Keratinocyte (primary cell): ENCODE results near the gene MXD3. TPM values are rescaled to one million over a fixed set of nuclear protein-coding genes. Genes with fewer than 3 reads are reported as not detected.

Experiments used
- DNase-seq: peaks from one replicate; pipeline ENCODE4 v3.0.0-alpha.2; 2011; ENCODE audit warnings: low read depth, missing footprints, low spot score
- FAIRE-seq: peaks from 2 replicates; lab custom pipeline; 2011; peaks lifted over from hg19 to GRCh38; lab: Jason Lieb, UNC
- H2AFZ ChIP-seq: 2 replicates; pipeline ENCODE4 v1.6.0; 2012; ENCODE audit warnings: low read length, control low read depth, inconsistent platforms; ENCODE audit not compliant: control insufficient read depth
- H3K27ac ChIP-seq: 2 replicates; pipeline ENCODE4 v1.5.1; 2011; ENCODE audit warnings: low read length; ENCODE audit not compliant: control insufficient read depth, insufficient read depth
- H3K27me3 ChIP-seq: 3 replicates; pipeline ENCODE4 v1.6.0; 2011; ENCODE audit warnings: low read length; ENCODE audit not compliant: control insufficient read depth, insufficient read depth; ENCODE audit errors: extremely low read depth
- H3K36me3 ChIP-seq, 2 experiments: 2 replicates in 1 of 2; 3 replicates in 1 of 2; pipeline ENCODE4 v1.5.1; 2011; ENCODE audit warnings: low read length in 2 of 2, mild to moderate bottlenecking in 1 of 2; ENCODE audit not compliant: control insufficient read depth in 2 of 2, insufficient read depth in 2 of 2; ENCODE audit errors: extremely low read depth in 1 of 2
- H3K4me1 ChIP-seq: 3 replicates; pipeline ENCODE4 v1.5.1; 2011; ENCODE audit warnings: low read length; ENCODE audit not compliant: control insufficient read depth, insufficient read depth; ENCODE audit errors: extremely low read depth
- H3K4me2 ChIP-seq: 3 replicates; pipeline ENCODE4 v1.6.0; 2011; ENCODE audit warnings: low read depth, low read length; ENCODE audit not compliant: control insufficient read depth, insufficient read depth; ENCODE audit errors: extremely low read depth
- H3K4me3 ChIP-seq, 3 experiments: fragments of 200-600 bp in 1 of 3; sonication (generic) in 1 of 3; 2 replicates in 2 of 3; 3 replicates in 1 of 3; pipeline ENCODE4 v1.5.1; 2011 to 2016; ENCODE audit warnings: low read length in 3 of 3, mild to moderate bottlenecking in 3 of 3, control low read depth in 2 of 3, inconsistent platforms in 1 of 3, low read depth in 1 of 3, mixed read lengths in 1 of 3, mixed run types in 1 of 3, moderate library complexity in 1 of 3; ENCODE audit not compliant: control insufficient read depth in 2 of 3, insufficient read depth in 2 of 3; ENCODE audit errors: extremely low read depth in 1 of 3
- H3K79me2 ChIP-seq: 2 replicates; pipeline ENCODE4 v1.6.0; 2012; ENCODE audit warnings: low read length; ENCODE audit not compliant: control insufficient read depth, insufficient read depth
- H3K9ac ChIP-seq: 3 replicates; pipeline ENCODE4 v1.6.0; 2011; ENCODE audit warnings: low read length; ENCODE audit not compliant: control insufficient read depth, insufficient read depth; ENCODE audit errors: extremely low read depth
- H3K9me1 ChIP-seq: 3 replicates; pipeline ENCODE4 v1.6.0; 2011; ENCODE audit warnings: low read length; ENCODE audit not compliant: control insufficient read depth, insufficient read depth; ENCODE audit errors: extremely low read depth
- H3K9me3 ChIP-seq: 2 replicates; pipeline ENCODE4 v1.5.1; 2012; ENCODE audit warnings: low read depth, low read length; ENCODE audit not compliant: control insufficient read depth
- H4K20me1 ChIP-seq: 3 replicates; pipeline ENCODE4 v1.6.0; 2011; ENCODE audit warnings: low read length; ENCODE audit not compliant: control insufficient read depth, insufficient read depth; ENCODE audit errors: extremely low read depth
- EZH2 ChIP-seq: IDR thresholded peaks from one replicate; pipeline ENCODE4 v1.6.1; 2012; ENCODE audit warnings: inconsistent platforms, mild to moderate bottlenecking, low read length, moderate library complexity
- dilution Hi-C: fragments of 300-500 bp; cut with MboI; formaldehyde crosslinking; loops from one replicate; pipeline ENCODE4 v1.7.0; 2020; ENCODE audit warnings: low sequenced_read_pairs; ENCODE audit not compliant: extremely low pct_ligation_motif_present
- polyA plus RNA-seq, 5 experiments: library from polyadenylated mRNA; depleted of rRNA in 3 of 5; stranded (reverse) in 3 of 5; stranded (forward) in 1 of 5; unstranded in 1 of 5; fragments of >200 nt; gene quantifications; 1 replicate in 1 of 5; 2 replicates in 3 of 5; 3 replicates in 1 of 5; pipeline versions ENCODE4 v1.2.1 to v1.2.3, GENCODE V29; 2011 to 2012; ENCODE audit warnings: missing spikeins in 2 of 5, low read depth in 1 of 5, low replicate concordance in 1 of 5
- TF ChIP-seq, protein P1 (sequence below), 3 experiments: IDR thresholded peaks in 1 of 3; conservative IDR thresholded peaks in 1 of 3; optimal IDR thresholded peaks in 1 of 3; 2 replicates in 2 of 3; 3 replicates in 1 of 3; pipeline versions ENCODE3 to v1.5.1; 2011; ENCODE audit warnings: low read length in 3 of 3, mild to moderate bottlenecking in 3 of 3, moderate library complexity in 2 of 3, control low read depth in 1 of 3, inconsistent platforms in 1 of 3; ENCODE audit not compliant: insufficient read depth in 2 of 3; ENCODE audit errors: extremely low read depth in 1 of 3

MXD3 gene
- polyA plus RNA-seq, 1 donor (not counting 4 experiments of a cell fraction or from before 2014, with no cell fraction given) = 0.97 TPM

DNA sequence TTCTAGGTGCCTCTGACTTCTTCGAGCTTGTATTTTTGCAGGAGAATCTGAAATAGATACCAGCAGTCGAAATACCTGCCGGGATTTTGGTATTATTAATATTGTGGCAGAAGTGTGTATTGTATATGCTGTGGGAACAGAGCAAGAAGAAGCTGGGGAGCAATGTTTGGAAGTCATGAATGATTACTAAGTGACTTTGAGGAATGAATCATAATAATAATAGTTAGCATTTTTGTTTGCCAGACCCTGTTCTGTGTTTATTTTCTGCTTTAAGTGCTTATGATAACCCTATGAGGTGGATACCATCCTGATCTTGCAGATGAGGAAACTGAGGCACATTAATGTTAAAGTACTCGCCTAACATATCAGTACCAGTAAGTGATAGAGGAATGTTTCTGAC is 40.6 kb downstream of the MXD3 start:
- Histone ChIP-seq H3K9ac (no peak overlapping the region), H3K79me2 (no peaks in the 10 kb centered on the region), H3K27ac (no peak overlapping the region), H2AFZ (no peak overlapping the region), H3K4me3 (no peak overlapping the region), H3K27me3 (no peaks in the 10 kb centered on the region), H3K9me1 (no peaks in the 10 kb centered on the region), H4K20me1 (no peaks in the 10 kb centered on the region), H3K9me3 (no peaks in the 10 kb centered on the region), H3K4me2 (peak overlapping the region; percentile 13), H3K36me3 (peaks cover 10 to 26% of the 10 kb centered on the region in 2 experiments), H3K4me1 (peaks cover 23% of the 10 kb centered on the region)
- FAIRE-seq (no peak), DNase-seq (no peak)
- TF ChIP-seq EZH2 = no peak
- TF ChIP-seq, protein P1, sequence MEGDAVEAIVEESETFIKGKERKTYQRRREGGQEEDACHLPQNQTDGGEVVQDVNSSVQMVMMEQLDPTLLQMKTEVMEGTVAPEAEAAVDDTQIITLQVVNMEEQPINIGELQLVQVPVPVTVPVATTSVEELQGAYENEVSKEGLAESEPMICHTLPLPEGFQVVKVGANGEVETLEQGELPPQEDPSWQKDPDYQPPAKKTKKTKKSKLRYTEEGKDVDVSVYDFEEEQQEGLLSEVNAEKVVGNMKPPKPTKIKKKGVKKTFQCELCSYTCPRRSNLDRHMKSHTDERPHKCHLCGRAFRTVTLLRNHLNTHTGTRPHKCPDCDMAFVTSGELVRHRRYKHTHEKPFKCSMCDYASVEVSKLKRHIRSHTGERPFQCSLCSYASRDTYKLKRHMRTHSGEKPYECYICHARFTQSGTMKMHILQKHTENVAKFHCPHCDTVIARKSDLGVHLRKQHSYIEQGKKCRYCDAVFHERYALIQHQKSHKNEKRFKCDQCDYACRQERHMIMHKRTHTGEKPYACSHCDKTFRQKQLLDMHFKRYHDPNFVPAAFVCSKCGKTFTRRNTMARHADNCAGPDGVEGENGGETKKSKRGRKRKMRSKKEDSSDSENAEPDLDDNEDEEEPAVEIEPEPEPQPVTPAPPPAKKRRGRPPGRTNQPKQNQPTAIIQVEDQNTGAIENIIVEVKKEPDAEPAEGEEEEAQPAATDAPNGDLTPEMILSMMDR (optimal IDR thresholded peaks at IDR 0.05 in 1 of 3, IDR thresholded peaks at IDR 0.05 in 1 of 3, conservative IDR thresholded peaks at IDR 0.05 in 1 of 3; ENCODE audit: extremely low read depth in 1 of 3, insufficient read depth in 2 of 3, low read length in 3 of 3) = no peak
- dilution Hi-C loops = no loop called here

DNA sequence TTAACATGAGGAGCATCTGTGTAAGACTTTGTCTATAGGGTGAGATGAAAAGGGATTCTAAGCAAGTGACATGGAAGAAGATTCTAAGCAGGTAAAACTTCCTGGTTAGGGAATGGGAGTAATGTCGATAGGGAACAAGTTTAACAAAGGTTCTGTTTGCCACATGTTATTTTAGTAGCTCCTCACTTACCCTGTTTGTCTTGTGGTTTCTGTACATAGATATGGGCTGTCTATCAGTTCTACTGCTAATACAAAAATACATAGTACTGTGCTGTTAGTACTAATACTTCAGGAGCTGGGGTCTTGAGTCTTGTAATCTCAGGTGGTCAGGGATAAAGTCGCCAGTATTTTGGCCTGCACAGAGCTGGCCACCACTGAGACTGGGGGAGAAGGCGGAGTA is 41.0 kb downstream of the MXD3 start:
- H3K9me3 ChIP-seq = no peaks in the 10 kb centered on the region
- no peak overlapping the region for H3K27ac ChIP-seq
- DNase-seq (no peak), FAIRE-seq (peak; percentile 32)
- peaks cover 10 to 30% of the 10 kb centered on the region in 2 experiments for H3K36me3 ChIP-seq
- no peaks in the 10 kb centered on the region for H3K9me1 ChIP-seq
- H3K27me3 ChIP-seq = no peaks in the 10 kb centered on the region
- no peak overlapping the region for H3K9ac ChIP-seq
- TF ChIP-seq, protein P1 (optimal IDR thresholded peaks at IDR 0.05 in 1 of 3, IDR thresholded peaks at IDR 0.05 in 1 of 3, conservative IDR thresholded peaks at IDR 0.05 in 1 of 3; ENCODE audit: extremely low read depth in 1 of 3, insufficient read depth in 2 of 3, low read length in 3 of 3) = no peak
- TF ChIP-seq EZH2 = no peak
- dilution Hi-C loops = no loop called here
- H3K4me3 ChIP-seq = no peak overlapping the region
- no peaks in the 10 kb centered on the region for H4K20me1 ChIP-seq
- no peak overlapping the region for H2AFZ ChIP-seq
- peak overlapping the region; percentile 13 for H3K4me2 ChIP-seq
- no peaks in the 10 kb centered on the region for H3K79me2 ChIP-seq
- peaks cover 23% of the 10 kb centered on the region for H3K4me1 ChIP-seq
